BJ (cell line): ENCODE results near the gene PKD1L1. TPM values are rescaled to one million over a fixed set of nuclear protein-coding genes. Genes with fewer than 3 reads are reported as not detected.

Experiments
- CTCF ChIA-PET: fragments of 350-600 bp; formaldehyde crosslinking; extraction: SDS; loops from one replicate; lab custom pipeline; 2021; ENCODE audit warnings: antibody characterized with exemption, inconsistent platforms; lab: Yijun Ruan, JAX
- POLR2A ChIA-PET: fragments of 300-600 bp; sonication (Branson Sonifier 250); formaldehyde crosslinking; extraction: SDS; loops from one replicate; lab custom pipeline; 2021; ENCODE audit warnings: antibody characterized with exemption; lab: Charles Lee
- DNase-seq: peaks from one replicate; pipeline ENCODE4 v3.0.0-alpha.2; 2011; ENCODE audit warnings: low read depth
- H3K27me3 ChIP-seq: 2 replicates; pipeline ENCODE4 v1.6.0; 2011; ENCODE audit warnings: low read length; ENCODE audit not compliant: control insufficient read depth, insufficient read depth
- H3K36me3 ChIP-seq: 2 replicates; pipeline ENCODE4 v1.5.1; 2011; ENCODE audit warnings: low read length; ENCODE audit not compliant: control insufficient read depth, insufficient read depth
- H3K4me3 ChIP-seq: 2 replicates; pipeline ENCODE4 v1.5.1; 2011; ENCODE audit warnings: low read depth, mild to moderate bottlenecking, control low read depth, low read length
- CTCF ChIP-seq: IDR thresholded peaks from 2 replicates; pipeline ENCODE4 v1.5.1; 2011; ENCODE audit warnings: low read depth, mild to moderate bottlenecking, control low read depth, inconsistent platforms, low read length, moderate library complexity; ENCODE audit not compliant: insufficient read depth
- polyA plus RNA-seq: library from polyadenylated mRNA; depleted of rRNA; stranded (reverse); fragments of >200 nt; gene quantifications from 2 replicates; pipeline ENCODE4 v1.2.3, GENCODE V29; 2011

PKD1L1 gene
- polyA plus RNA-seq, 1 experiment: 0.13 TPM

DNA sequence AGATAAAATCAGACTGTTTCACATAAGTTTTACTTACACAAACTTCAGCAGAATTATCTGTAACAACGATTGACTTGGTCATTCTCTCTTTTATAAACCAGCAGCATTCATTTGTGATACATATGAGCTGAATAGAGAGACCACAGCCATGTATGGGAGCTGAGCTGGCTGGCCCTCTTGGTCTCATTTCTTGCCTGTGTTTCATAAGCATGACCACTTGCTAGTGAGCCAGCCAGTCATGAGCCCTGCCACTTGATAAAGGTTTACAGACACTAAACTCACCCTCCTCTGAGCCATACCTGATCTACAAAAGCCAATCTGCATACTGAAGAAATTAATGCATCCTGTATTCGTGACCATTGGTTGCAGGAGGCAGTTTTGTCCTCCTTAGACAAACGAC lies 82.1 kb downstream of the PKD1L1 start:
- ChIA-PET CTCF (no interaction called here), POLR2A (no interaction called here)
- DNase-seq: no peak
- TF ChIP-seq CTCF: no peak
- Histone ChIP-seq H3K4me3 (no peak overlapping the region), H3K36me3 (no peaks in the 10 kb centered on the region), H3K27me3 (no peaks in the 10 kb centered on the region; the same call in 1 of the 2 replicates)

- H3K36me3 ChIP-seq: no peaks in the 10 kb centered on the region
- no peak overlapping the region for H3K4me3 ChIP-seq
- POLR2A ChIA-PET: no interaction called here
- 0 out of 2 replicates have a peak, but pooled peaks cover 2% of the 10 kb centered on the region for H3K27me3 ChIP-seq
- CTCF ChIA-PET: interaction anchor here (1.3 to 2.9 kb wide), 2 partner anchors 93 to 304 kb away, joined by 3 to 10 read pairs; no protein-coding TSS in a partner anchor
- 0 out of 2 replicates have a peak, but pooled peaks have one; percentile 19 for TF ChIP-seq CTCF
- no peak for DNase-seq
Observed at GRCh38 chr7:47852330-47853245, 95.7 kb downstream of the PKD1L1 start.

- no peak for TF ChIP-seq CTCF
- POLR2A ChIA-PET: no interaction called here
Observed at GRCh38 chr7:47847207-47847606, 101.1 kb downstream of the PKD1L1 start.

GRCh38 chr7:47846138-47846836 lies 102.0 kb downstream of the PKD1L1 start:
- Histone ChIP-seq H3K27me3 (0 out of 2 replicates have a peak, but pooled peaks cover 1% of the 10 kb centered on the region), H3K36me3 (no peaks in the 10 kb centered on the region), H3K4me3 (no peak overlapping the region)
- no peak for TF ChIP-seq CTCF
- ChIA-PET CTCF (interaction anchor here (0.6 kb wide), 1 partner anchor 9 kb away, joined by 3 read pairs; no protein-coding TSS in a partner anchor), POLR2A (no interaction called here)
- no peak for DNase-seq

More at GRCh38 chr7:47847207-47847606, 101.1 kb downstream of the PKD1L1 start:
- 0 out of 2 replicates have a peak, but pooled peaks cover 1% of the 10 kb centered on the region for H3K27me3 ChIP-seq
- CTCF ChIA-PET: interaction anchor here (0.6 to 0.7 kb wide), 2 partner anchors 8 to 613 kb away, joined by 3 read pairs; no protein-coding TSS in a partner anchor
- DNase-seq: no peak
- H3K36me3 ChIP-seq: no peaks in the 10 kb centered on the region
- H3K4me3 ChIP-seq: no peak overlapping the region
